GM19463 (cell line): ENCODE data around the gene EXOSC10.
"Not testable (repeated sequence)": the region's sequence is repeated elsewhere in the genome, so short reads cannot be mapped to it uniquely, and the experiment has no call there.

Experiments used
- ATAC-seq: cut with Tn5 transposase; IDR thresholded peaks from one replicate; pipeline ENCODE4 v1.9.1; 2021; ENCODE audit warnings: mild to moderate bottlenecking, moderate library complexity; ENCODE audit not compliant: unreplicated experiment

EXOSC10 gene

GRCh38 chr1:11114966-11115365 lies 15.3 kb upstream of the EXOSC10 start:
- ATAC-seq, result no peak

- ATAC-seq, result no peak
Measured at GRCh38 chr1:11109047-11109760, 9.5 kb upstream of the EXOSC10 start.

- ATAC-seq, result no peak
Measured at GRCh38 chr1:11107599-11107998, 7.9 kb upstream of the EXOSC10 start.

DNA sequence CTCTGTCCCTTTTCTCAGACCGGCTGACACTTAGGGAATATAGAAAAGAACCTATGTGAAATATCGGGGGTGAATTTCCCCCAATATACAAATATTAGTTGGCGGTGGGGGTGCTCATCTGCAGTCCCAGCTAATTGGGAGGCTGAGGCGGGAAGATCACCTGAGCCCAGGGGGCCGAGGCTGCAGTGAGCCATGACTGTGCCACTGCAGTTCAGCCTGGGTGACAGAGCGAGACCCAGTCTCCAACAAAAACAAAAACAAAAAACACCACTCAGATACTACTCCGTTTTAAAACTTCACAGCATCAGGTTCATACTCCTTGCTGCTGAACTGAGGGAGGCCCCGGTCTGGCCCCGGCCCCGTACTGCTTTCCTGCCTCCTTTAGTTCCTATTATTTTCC lies 5.9 kb upstream of the EXOSC10 start:
- no peak for ATAC-seq

GRCh38 chr1:11101347-11101746 lies 1.7 kb upstream of the EXOSC10 start:
- no peak for ATAC-seq

DNA sequence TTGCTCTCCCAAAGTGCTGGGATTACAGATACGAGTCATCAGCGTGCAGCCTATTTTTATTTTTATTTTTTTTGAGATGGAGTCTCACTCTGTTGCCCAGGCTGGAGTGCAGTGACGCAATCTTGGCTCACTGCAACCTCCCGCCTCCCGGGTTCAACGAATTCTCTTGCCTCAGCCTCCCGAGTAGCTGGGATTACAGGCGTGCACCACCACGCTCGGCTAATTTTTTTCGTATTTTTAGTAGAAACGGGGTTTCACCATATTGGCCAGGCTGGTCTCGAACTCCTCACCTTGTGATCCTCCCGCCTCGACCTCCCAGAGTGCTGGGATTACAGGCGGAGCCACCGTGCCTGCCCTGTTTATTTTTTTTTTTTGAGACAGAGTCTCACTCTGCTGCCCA lies 1.1 kb upstream of the EXOSC10 start:
- not testable (repeated sequence) for ATAC-seq

GRCh38 chr1:11100149-11100493 lies 452 bp upstream of the EXOSC10 start:
- ATAC-seq, result no peak

DNA sequence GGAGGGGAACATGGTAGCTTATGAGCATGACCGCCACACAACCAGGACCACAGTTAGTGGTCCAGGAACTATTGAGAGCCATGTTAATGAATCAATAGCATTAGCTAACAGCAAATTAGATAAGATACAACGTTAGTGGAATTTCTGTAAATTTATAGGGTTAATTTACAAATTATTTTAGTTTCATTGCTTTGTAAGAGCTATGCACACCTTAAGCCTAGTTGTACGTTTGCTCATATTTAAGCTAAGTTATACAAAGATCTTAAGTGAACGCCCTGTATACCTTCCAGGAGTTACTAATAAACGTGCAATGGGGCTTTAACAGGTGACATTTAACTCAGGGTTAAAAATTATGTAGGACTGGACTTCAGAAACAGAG lies 749 bp downstream of the EXOSC10 start:
- no peak for ATAC-seq

DNA sequence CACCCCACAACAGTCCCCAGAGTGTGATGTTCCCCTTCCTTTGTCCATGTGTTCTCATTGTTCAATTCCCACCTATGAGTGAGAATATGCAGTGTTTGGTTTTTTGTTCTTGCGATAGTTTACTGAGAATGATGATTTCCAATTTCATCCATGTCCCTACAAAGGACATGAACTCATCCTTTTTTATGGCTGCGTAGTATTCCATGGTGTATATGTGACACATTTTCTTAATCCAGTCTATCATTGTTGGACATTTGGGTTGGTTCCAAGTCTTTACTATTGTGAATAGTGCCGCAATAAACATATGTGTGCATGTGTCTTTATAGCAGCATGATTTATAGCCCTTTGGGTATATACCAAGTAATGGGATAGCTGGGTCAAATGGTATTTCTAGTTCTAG lies 15.9 kb downstream of the EXOSC10 start:
- not testable (repeated sequence) for ATAC-seq

DNA sequence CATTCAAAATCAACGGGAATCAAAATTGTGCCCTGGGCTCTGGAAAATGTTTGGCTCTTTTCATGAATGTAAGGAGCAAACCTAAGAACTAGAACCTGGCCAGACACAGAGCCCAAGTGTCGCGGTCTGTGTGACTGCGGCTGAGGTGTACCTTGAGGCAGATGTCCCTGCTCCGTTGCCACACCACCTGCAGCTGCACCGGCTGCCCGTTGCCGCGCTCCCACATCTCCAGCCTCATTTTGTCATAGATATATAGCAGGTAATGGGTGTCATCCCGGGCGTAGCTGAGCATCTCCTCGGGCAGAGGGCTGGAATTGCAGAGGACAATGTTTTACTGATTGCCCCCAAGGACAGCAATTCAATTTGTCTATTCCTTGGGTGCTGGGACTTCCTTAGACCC lies 18.7 kb downstream of the EXOSC10 start:
- no peak for ATAC-seq

GRCh38 chr1:11078631-11079030 lies 21.0 kb downstream of the EXOSC10 start:
- ATAC-seq, result no peak

GRCh38 chr1:11073398-11073797 lies 26.3 kb downstream of the EXOSC10 start:
- ATAC-seq, result not testable (repeated sequence)

- ATAC-seq, result no peak
Measured at GRCh38 chr1:11072216-11072917, 27.3 kb downstream of the EXOSC10 start.

GRCh38 chr1:11071463-11072215 lies 28.0 kb downstream of the EXOSC10 start:
- ATAC-seq, result no peak

DNA sequence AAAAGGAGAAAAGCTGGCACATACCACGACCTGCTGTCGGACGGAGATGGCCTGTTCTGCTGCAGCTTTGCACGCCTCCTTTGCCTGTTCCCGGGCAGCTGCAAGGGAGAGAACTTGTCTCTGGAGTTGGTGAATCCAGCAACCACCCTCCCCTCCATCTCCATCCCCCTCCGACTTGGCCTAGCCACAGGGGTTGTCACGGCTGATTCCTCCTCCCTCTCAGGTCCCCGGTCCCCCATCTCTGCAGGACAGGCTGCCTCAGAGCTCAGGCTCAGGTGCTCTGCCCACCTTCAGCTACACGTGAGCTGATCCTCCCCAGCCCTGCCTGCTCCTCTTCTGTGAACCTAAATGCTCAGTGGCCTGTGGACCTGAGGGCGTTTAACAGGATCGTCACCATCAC lies 28.8 kb downstream of the EXOSC10 start:
- no peak for ATAC-seq

- ATAC-seq, result no peak
Measured at GRCh38 chr1:11068600-11069473, 30.8 kb downstream of the EXOSC10 start.

DNA sequence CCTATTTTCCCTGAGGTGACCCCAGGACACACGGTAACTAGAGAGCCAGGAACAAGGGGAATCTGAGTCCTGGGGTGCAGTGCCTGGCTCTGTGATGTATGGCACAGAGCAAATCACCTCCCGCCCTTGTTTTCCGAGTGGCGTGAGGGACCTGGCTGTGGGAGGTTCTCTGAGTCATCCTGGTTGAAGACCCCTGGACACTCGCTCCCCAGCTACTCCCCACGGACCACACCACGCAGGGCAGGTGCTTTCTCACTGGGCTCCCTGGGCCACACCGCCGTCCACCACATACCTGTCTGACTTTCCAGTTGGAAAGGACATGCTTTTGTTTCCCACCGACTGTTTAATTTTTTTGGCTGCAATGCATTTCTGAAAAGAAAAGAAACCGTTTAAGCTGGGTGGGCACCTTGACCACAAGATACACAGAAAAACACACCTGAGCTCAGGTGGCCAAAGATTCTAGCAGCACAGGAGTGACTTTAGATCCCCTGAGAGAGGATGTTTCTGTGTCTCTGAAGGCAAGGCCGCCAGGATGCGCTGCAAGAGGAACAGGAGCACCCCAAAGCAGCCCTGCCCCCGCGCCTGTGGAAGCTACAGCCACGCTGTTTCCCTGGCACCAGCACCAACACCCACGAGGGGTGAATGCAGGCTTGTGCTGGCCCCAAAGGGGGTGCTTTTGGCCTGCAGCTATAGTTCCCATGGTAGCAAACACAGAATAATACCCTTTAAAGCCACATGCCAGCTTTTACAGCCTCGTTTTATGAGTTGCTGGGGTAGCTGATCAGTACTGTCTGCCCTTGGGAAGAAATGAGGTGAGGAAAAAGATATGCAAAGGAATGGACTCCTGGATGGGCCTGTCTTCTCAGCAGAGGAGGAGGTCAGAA lies 31.7 kb downstream of the EXOSC10 start:
- no peak for ATAC-seq

- no peak for ATAC-seq
Measured at GRCh38 chr1:11065796-11066195, 33.9 kb downstream of the EXOSC10 start.

GRCh38 chr1:11064942-11065341 lies 34.7 kb downstream of the EXOSC10 start:
- no peak for ATAC-seq

DNA sequence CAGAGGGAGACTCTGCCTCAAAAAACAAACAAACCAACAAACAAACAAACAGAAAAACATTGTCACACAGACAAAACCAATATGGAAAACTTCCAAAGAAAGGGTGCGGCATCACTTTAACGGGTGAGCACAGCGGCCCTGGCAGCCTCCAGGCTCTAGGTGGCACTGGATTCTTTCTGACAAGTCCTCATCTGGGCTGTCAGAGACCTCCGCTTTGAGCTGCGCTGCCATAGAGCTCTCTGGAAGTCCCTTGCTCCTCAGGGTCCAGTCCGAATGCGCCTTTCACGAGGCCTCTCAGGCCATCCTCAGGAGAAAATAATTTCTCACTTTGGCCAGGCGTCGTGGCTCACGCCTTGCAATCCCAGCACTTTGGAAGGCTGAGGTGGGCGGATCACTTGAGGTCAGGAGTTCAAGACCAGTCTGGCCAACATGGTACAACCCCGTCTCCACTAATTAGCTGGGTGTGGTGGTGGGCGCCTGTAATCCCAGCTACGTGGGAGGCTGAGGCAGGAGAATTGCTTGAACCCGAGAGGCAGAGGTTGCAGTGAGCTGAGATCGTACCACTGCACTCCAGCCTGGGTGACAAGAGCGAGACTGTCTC lies 35.6 kb downstream of the EXOSC10 start:
- ATAC-seq, result not testable (repeated sequence)
